Activated CD8-positive, alpha-beta memory T cell treated with anti-CD3 and anti-CD28 coated beads for 24 hours (primary cell): ENCODE data around the gene ZNF385D.

Experiments
- DNase-seq: peaks from one replicate; pipeline ENCODE4 v3.0.0-alpha.2; 2020

Gene ZNF385D

DNA sequence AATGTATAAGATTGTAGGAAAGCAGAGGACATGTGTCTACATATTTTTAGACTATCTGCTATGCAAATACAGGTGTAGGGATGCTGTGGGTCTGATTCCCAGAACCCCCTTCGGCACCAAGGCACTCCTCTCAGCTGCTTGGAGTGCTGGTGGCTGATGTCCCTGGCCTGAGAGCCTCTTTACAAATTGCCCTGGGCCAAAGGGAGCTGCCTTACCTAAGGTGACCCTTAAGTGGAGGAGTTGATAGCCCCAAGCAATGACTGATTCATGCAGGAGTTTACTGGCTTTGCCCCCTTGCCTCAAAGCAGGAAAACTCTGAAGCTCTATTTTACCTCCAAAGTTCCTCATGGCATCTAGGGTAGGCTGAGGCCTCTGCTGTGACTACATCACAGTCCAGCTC is 83.0 kb downstream of the ZNF385D start:
- no peak for DNase-seq

- DNase-seq: no peak
Observed at GRCh38 chr3:21665444-21666100, 85.4 kb downstream of the ZNF385D start.

GRCh38 chr3:21664996-21665395 is 86.0 kb downstream of the ZNF385D start:
- no peak for DNase-seq

- DNase-seq: no peak
Observed at GRCh38 chr3:21662403-21662802, 88.6 kb downstream of the ZNF385D start.

- DNase-seq: no peak
Observed at GRCh38 chr3:21654662-21655061, 96.3 kb downstream of the ZNF385D start.

- DNase-seq: no peak
Observed at GRCh38 chr3:21654241-21654640, 96.8 kb downstream of the ZNF385D start.

DNA sequence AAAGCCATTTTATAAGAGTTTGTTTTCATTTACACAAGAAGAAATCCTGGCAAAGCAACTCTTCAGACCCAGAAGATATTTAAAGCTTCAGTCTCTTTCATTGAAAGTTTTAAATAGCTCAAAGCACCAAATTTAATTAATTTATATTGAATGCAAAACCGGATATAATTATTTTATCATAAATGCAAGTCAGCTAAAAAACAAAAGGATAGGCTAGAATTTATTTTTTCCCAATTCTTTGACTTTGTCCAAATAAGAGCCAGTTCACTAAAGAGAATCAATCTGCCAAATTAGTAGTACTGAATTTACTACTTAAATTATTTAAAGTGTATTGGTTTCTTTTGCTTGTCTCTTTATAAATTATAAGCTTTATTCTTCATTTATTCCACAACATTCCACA is 101.5 kb downstream of the ZNF385D start:
- DNase-seq: no peak

- DNase-seq: no peak
Observed at GRCh38 chr3:21647961-21648360, 103.0 kb downstream of the ZNF385D start.

GRCh38 chr3:21645121-21645897 is 105.7 kb downstream of the ZNF385D start:
- no peak for DNase-seq

GRCh38 chr3:21644268-21644667 is 106.7 kb downstream of the ZNF385D start:
- DNase-seq: no peak

DNA sequence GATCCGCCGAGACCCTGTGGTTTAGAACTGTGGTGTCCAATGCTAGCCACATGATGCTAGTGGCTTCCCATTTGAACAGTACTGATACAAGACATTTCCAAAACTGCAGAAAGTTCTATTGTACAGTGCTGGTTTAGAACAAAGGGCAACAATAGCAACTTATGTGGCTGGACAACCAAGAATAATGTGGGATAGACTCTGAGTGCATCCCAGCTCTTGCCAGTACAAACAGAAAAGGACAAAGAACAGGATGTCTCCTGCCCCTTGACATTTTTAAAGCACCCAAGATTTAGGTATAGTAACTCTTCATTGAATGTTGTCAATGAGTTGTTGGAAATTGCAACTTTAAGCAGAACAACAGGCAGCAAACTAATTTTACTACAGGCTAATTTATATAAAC is 107.3 kb downstream of the ZNF385D start:
- no peak for DNase-seq

DNA sequence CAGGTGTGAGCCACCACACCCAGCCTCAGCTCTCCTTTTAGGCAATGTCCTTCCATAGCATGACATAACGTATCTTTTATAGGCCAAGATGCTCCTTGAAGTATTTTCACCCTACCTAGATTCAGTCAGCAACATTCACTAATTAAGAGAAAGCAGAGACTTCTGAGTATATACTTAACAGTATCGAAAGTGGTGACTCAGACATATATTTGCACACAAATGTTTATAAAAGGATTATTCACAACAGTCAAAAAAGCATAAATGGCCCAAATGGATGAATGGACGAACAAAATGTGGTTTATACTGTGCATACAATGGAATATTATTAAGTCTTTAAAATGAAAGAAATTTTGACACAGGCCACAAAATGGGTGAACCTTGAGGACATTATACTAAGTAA is 108.6 kb downstream of the ZNF385D start:
- DNase-seq: no peak

DNA sequence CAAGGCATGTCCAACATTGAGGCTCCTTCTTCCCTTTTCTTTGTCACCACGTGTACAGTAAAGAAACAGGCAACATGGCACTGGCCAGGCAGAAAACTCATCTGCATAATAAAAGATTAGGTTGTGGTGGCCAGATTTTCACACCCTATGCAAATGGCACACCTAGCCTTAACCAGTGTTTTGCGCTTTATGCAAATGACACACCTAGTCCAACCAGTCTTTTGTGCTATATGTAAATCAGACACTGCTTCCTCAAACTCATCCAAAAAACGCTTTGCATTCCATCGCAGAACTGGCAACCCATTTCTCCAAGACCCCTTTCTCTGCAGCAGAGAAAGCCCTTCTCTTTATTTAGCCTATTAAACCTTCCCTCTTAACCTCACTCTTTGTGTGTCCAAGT is 109.1 kb downstream of the ZNF385D start:
- no peak for DNase-seq

- DNase-seq: no peak
Observed at GRCh38 chr3:21638488-21638887, 112.5 kb downstream of the ZNF385D start.

- no peak for DNase-seq
Observed at GRCh38 chr3:21634112-21634511, 116.9 kb downstream of the ZNF385D start.

DNA sequence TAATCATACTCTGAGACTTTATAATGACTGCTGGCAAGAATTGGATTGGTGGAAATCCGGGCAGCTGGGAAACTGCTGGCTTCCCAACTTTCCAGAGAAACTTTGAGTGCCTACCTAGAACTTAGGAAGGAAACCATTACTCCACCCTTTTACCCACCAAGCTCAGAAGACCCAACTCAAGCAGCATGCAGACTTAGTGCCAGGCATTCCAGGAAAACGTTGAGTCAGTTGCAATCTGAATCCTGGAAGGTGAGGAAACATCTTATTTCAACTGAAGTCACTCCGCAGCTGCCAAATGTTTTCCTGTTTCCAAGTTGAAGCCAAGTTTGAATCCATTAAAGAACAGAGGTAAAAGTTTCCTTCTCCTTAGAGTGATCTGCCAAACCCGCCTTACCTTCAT is 126.5 kb downstream of the ZNF385D start:
- no peak for DNase-seq

- DNase-seq: no peak
Observed at GRCh38 chr3:21621181-21621651, 129.8 kb downstream of the ZNF385D start.

DNA sequence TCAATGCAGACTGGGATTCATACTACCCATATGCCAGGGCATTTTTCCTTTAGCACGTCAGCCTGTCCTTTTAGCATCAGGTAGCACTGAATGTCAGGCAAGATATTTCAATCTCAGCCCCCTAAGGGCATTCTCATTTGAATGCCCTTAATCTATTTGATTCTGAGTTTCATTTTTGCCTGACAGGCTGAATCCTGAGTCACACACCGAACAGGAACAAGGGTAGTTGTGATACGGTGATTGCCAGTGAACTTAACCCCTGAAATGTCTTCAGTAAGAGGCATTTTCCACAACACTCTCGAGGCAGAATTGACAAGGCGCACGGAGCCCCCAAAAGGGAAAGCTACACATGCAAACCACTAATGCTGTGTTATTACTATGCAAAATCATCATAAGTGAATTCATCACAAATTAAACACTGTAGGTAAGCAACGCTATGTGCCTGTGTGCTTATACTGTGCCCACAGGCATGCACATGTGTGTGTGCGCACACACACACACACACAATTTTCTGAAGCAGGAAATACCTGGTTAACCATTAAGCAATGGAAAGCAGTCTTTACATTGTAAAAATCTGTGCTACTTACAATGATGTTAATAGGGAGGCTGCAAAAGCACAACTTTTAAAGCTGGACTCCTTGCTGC is 130.4 kb downstream of the ZNF385D start:
- DNase-seq: no peak

- DNase-seq: no peak
Observed at GRCh38 chr3:21618695-21619094, 132.3 kb downstream of the ZNF385D start.

GRCh38 chr3:21613372-21614070 is 137.5 kb downstream of the ZNF385D start:
- DNase-seq: no peak

DNA sequence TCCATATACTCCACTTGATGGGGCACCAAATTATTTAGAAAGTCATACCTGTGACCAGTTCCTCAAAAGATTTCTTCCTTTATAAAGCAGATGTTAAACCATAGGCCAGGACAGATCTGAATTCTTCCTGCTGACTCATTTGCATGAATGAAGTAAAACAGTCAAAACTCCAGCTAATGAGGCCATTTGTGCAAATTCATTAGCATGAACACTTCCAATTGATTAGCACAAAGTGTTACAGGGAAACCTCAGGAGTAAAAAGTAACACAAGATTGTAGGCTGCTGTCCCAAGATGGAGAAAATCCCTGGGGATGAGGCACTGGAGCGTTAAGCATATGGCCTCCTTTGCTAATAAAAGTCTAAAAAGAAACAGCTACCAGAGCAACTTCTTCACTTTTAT is 149.8 kb downstream of the ZNF385D start:
- no peak for DNase-seq

DNA sequence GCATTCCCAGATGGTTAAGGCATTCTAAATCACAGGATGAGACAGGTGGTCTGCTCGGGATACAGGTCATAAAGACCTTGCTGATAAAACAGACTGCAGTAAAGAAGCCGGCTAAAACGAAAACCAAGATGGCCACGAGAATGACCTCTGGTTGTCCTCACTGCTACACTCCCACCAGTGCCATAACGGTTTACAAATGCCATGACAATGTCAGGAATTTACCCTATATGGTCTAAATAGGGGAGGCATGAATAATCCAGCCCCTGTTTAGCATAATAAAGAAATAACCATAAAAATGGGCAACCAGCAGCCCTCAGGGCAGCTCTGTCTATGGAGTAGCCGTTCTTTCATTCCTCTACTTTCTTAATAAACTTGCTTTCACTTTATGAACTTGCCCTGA is 151.1 kb downstream of the ZNF385D start:
- DNase-seq: no peak

GRCh38 chr3:21592828-21593227 is 158.2 kb downstream of the ZNF385D start:
- no peak for DNase-seq
